CD14-positive monocyte (primary cell): ENCODE results near the gene CLCA1. TPM values are rescaled to one million over a fixed set of nuclear protein-coding genes. Genes with fewer than 3 reads are reported as not detected.

ENCODE experiments used
- DNase-seq, 3 donors: peaks; one replicate each; pipeline ENCODE4 v3.0.0-alpha.2; 2011 to 2022
- H2AFZ ChIP-seq: 2 replicates; pipeline ENCODE4 v1.6.0; 2012; ENCODE audit warnings: mild to moderate bottlenecking, low read depth, low read length, inconsistent platforms; ENCODE audit not compliant: insufficient read depth, poor library complexity, severe bottlenecking
- H3K27ac ChIP-seq, 2 donors: 1 replicate in 1 of 2; 2 replicates in 1 of 2; pipeline ENCODE4 v1.5.1; 2012 to 2013; ENCODE audit warnings: low read length in 2 of 2, control low read depth in 1 of 2, inconsistent platforms in 1 of 2, low read depth in 1 of 2, mild to moderate bottlenecking in 1 of 2
- H3K27me3 ChIP-seq, 2 donors: one replicate each; pipeline versions ENCODE4 v1.6.0 to v1.6.1; 2011 to 2013; ENCODE audit warnings: low read length in 2 of 2; ENCODE audit not compliant: control insufficient read depth in 2 of 2, insufficient read depth in 2 of 2
- H3K36me3 ChIP-seq, 2 donors: replicated peaks in 1 of 2; 1 replicate in 1 of 2; 2 replicates in 1 of 2; pipeline versions ENCODE4 v1.5.1 to v1.6.1; 2012 to 2013; ENCODE audit warnings: low read length in 2 of 2, control low read depth in 1 of 2, inconsistent platforms in 1 of 2, mild to moderate bottlenecking in 1 of 2; ENCODE audit not compliant: insufficient read depth in 2 of 2, control insufficient read depth in 1 of 2
- H3K4me1 ChIP-seq, 2 donors: 1 replicate in 1 of 2; 2 replicates in 1 of 2; pipeline versions ENCODE4 v1.5.1 to v1.6.1; 2012 to 2013; ENCODE audit warnings: low read length in 2 of 2, control low read depth in 1 of 2, inconsistent platforms in 1 of 2, mild to moderate bottlenecking in 1 of 2, moderate library complexity in 1 of 2; ENCODE audit not compliant: insufficient read depth in 2 of 2, control insufficient read depth in 1 of 2
- H3K4me2 ChIP-seq: replicated peaks from 2 replicates; pipeline ENCODE3; 2012; ENCODE audit warnings: low read length, moderate library complexity, mild to moderate bottlenecking; ENCODE audit not compliant: poor library complexity, severe bottlenecking; ENCODE audit errors: extremely low read depth
- H3K4me3 ChIP-seq, 3 experiments: fragments of 200-600 bp in 1 of 3; sonication (generic) in 1 of 3; replicated peaks in 1 of 3; 1 replicate in 2 of 3; 2 replicates in 1 of 3; pipeline ENCODE4 v1.5.1; 2011 to 2013; ENCODE audit warnings: low read length in 3 of 3, mild to moderate bottlenecking in 3 of 3, control low read depth in 2 of 3, low read depth in 2 of 3, inconsistent platforms in 1 of 3, moderate library complexity in 1 of 3
- H3K79me2 ChIP-seq: 2 replicates; pipeline ENCODE4 v1.6.0; 2012; ENCODE audit warnings: mild to moderate bottlenecking, control low read depth, inconsistent platforms, low read length, moderate library complexity; ENCODE audit not compliant: insufficient read depth
- H3K9ac ChIP-seq: 2 replicates; pipeline ENCODE4 v1.6.0; 2017; ENCODE audit warnings: low read length, mild to moderate bottlenecking; ENCODE audit not compliant: insufficient read depth, poor library complexity, severe bottlenecking
- H3K9me3 ChIP-seq, 2 donors: replicated peaks in 1 of 2; 1 replicate in 1 of 2; 2 replicates in 1 of 2; pipeline versions ENCODE4 v1.5.1 to v1.6.1; 2012 to 2013; ENCODE audit warnings: low read length in 2 of 2, control low read depth in 1 of 2; ENCODE audit not compliant: control insufficient read depth in 1 of 2, insufficient read depth in 1 of 2
- H4K20me1 ChIP-seq: 2 replicates; pipeline ENCODE4 v1.6.0; 2012; ENCODE audit warnings: mild to moderate bottlenecking, low read length, control low read depth, moderate library complexity; ENCODE audit not compliant: insufficient read depth
- H3K27ac Mint-ChIP-seq, 7 donors: one replicate each; pipeline ENCODE4 v1.8.0; 2020; ENCODE audit warnings: mild to moderate bottlenecking in 7 of 7, mixed read lengths in 7 of 7, moderate library complexity in 6 of 7, inconsistent platforms in 2 of 7
- H3K27me3 Mint-ChIP-seq, 3 donors: one replicate each; pipeline ENCODE4 v1.8.0; 2021 to 2022; ENCODE audit warnings: low read depth in 3 of 3, mild to moderate bottlenecking in 3 of 3, mixed read lengths in 3 of 3, moderate library complexity in 3 of 3, inconsistent platforms in 1 of 3
- H3K36me3 Mint-ChIP-seq, 2 donors: one replicate each; pipeline ENCODE4 v1.8.0; 2020; ENCODE audit warnings: mixed read lengths in 2 of 2, inconsistent platforms in 1 of 2, mild to moderate bottlenecking in 1 of 2
- H3K4me1 Mint-ChIP-seq: one replicate; pipeline ENCODE4 v1.8.0; 2020; ENCODE audit warnings: mild to moderate bottlenecking, mixed read lengths
- H3K4me3 Mint-ChIP-seq, 2 donors: one replicate each; pipeline ENCODE4 v1.8.0; 2020; ENCODE audit warnings: mild to moderate bottlenecking in 2 of 2, mixed read lengths in 2 of 2, moderate library complexity in 1 of 2
- H3K9me3 Mint-ChIP-seq, 7 donors: one replicate each; pipeline ENCODE4 v1.8.0; 2020 to 2022; ENCODE audit warnings: mixed read lengths in 7 of 7, mild to moderate bottlenecking in 6 of 7, moderate library complexity in 6 of 7, inconsistent platforms in 2 of 7
- CTCF ChIP-seq: fragments of 200-600 bp; IDR thresholded peaks from one replicate; pipeline ENCODE4 v1.8.0; 2022; ENCODE audit warnings: antibody characterized with exemption, mild to moderate bottlenecking
- WGBS: methylation state at CpG from one replicate; pipeline ENCODE4 v1.1.5; 2013; ENCODE audit warnings: missing lambda C conversion rate; ENCODE audit not compliant: insufficient coverage; 5-methylcytosine and 5-hydroxymethylcytosine counted together
- intact Hi-C, 2 donors: fragments of 100-400 bp; cut with micrococcal nuclease; formaldehyde crosslinking; loops; one replicate each; pipeline versions ENCODE4 v1.15.0 to v1.15.1; 2023
- polyA minus RNA-seq: library from RNA; depleted of rRNA, polyadenylated mRNA; stranded (reverse); fragments of >200 nt; gene quantifications from 2 replicates; pipeline ENCODE4 v1.2.3, GENCODE V29; 2012
- polyA plus RNA-seq, 3 donors: library from polyadenylated mRNA; depleted of rRNA in 1 of 3; unstranded in 2 of 3; stranded (reverse) in 1 of 3; fragments of 300-500 nt in 2 of 3; fragments of >200 nt in 1 of 3; fragmentation: Illumina TruSeq in 2 of 3; gene quantifications; 1 replicate in 2 of 3; 2 replicates in 1 of 3; pipeline ENCODE4 v1.2.3, GENCODE V29; 2012 to 2021
- total RNA-seq, 12 experiments: library from RNA in 1 of 12; stranded (reverse) in 1 of 12; fragments of 120-200 nt in 1 of 12; gene quantifications; one replicate each; pipeline ENCODE4 v1.2.4 and lab custom pipeline; 2013 to 2026; ENCODE audit warnings: mixed read lengths in 6 of 12, inconsistent platforms in 1 of 12

The CLCA1 gene
- total RNA-seq (2013) = not detected
- polyA plus RNA-seq (not detected), polyA minus RNA-seq (not detected in 2 replicates), total RNA-seq (lab: John Stamatoyannopoulos, UW) (0 to 2.3 (median 0) reads per million in 11 experiments)

DNA sequence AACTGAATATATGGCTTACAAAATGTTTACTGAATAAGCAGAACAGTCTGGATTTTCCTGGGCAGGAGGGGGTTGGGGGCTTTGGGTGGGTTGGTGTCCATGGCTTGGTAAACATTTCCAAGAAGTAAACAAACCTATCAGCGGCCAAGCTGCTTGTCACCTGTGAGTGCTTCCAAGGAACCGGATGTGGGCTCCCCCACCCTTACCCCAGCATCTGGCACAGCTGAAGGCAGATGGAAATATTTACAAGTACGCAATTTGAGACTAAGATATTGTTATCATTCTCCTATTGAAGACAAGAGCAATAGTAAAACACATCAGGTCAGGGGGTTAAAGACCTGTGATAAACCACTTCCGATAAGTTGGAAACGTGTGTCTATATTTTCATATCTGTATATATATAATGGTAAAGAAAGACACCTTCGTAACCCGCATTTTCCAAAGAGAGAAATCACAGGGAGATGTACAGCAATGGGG, at the start of gene CLCA1:
CLCA1 (plus strand) TSS at position 427 of the 477 bp plus-strand sequence; CDS start at position 472, 45 bp downstream.
- no peak within 1 kb of the TSS for H2AFZ ChIP-seq
- Mint-ChIP-seq H3K27me3 (peaks cover 0 to 4% (median 1%) of the 10 kb centered on the region in 3 donors), H3K4me1 (no peaks in the 10 kb centered on the region), H3K36me3 (no peaks in the 10 kb centered on the region), H3K9me3 (no peaks in the 10 kb centered on the region), H3K27ac (no peak within 1 kb of the TSS), H3K4me3 (no peak within 1 kb of the TSS)
- intact Hi-C loops = no loop called here
- H4K20me1 ChIP-seq = no peaks in the 10 kb centered on the region
- H3K79me2 ChIP-seq = no peaks in the 10 kb centered on the region
- no peak within 1 kb of the TSS for H3K27ac ChIP-seq
- H3K4me2 ChIP-seq = no peak within 1 kb of the TSS
- H3K27me3 ChIP-seq = no peaks in the 10 kb centered on the region
- H3K9ac ChIP-seq = no peak within 1 kb of the TSS
- H3K36me3 ChIP-seq = no peaks in the 10 kb centered on the region
- no peaks in the 10 kb centered on the region for H3K4me1 ChIP-seq
- H3K9me3 ChIP-seq = no peaks in the 10 kb centered on the region
- DNase-seq = no peak
- H3K4me3 ChIP-seq = no peak within 1 kb of the TSS
- WGBS = no CpG with 5 or more reads among the region's 7 CpGs
- no peak for TF ChIP-seq CTCF

DNA sequence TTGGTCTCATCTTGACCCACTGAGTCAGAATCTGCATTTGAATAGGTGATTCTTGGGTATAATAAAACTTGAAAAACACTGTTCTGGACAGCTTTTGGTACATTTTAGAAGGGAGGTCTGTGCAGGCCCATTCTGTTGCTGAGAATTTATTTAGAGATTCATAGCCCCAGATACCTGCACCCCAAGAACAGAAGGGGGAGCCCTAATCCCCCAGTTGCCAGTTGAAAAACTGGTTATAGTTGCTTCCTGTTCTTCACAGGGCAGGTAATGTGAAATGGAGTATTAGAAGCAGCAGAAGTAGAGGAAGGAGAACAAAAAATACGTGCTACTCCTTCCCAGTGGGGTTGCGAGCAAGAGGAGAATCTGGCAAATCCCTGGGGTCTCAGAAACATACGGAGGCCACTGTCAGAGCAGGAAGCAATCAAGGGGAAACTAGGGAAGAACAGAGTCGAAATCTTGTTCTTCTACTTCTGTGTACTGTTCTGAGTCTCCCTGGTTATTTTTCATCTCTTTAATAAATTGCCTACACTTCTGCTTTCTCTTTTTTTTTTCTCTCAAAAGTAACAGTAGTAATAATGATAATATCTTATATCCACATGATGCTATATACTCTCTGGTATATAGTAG, 49.3 kb upstream of the CLCA1 start:
- Histone ChIP-seq H3K36me3 (no peaks in the 10 kb centered on the region), H3K4me2 (peak overlapping the region; percentile 56), H3K27me3 (no peaks in the 10 kb centered on the region), H3K9ac (no peak overlapping the region), H4K20me1 (no peaks in the 10 kb centered on the region), H3K9me3 (no peaks in the 10 kb centered on the region), H3K4me1 (peaks cover 0 to 5% of the 10 kb centered on the region in 2 donors), H2AFZ (peak overlapping the region; percentile 55), H3K27ac (no peak overlapping the region), H3K79me2 (no peaks in the 10 kb centered on the region), H3K4me3 (peak overlapping the region in 1 of 3 experiments; percentile 35)
- H3K4me3 Mint-ChIP-seq = peak overlapping the region; percentile 67 to 88
- intact Hi-C loops = no loop called here
- WGBS = 0% methylated on average over 3 of the region's 4 CpGs
- H3K27ac Mint-ChIP-seq = peak overlapping the region in 2 of 7 donors; percentile 14 to 85
- H3K27me3 Mint-ChIP-seq = peaks cover 0 to 4% (median 0%) of the 10 kb centered on the region in 3 donors
- H3K36me3 Mint-ChIP-seq = no peaks in the 10 kb centered on the region
- H3K9me3 Mint-ChIP-seq = peaks cover 0 to 2% (median 0%) of the 10 kb centered on the region in 7 donors
- peak; percentile 27 to 46 (median 33) for DNase-seq
- H3K4me1 Mint-ChIP-seq = peaks cover 7% of the 10 kb centered on the region
- peak; percentile 64 for TF ChIP-seq CTCF
